HG02852 (cell line): ENCODE data around the gene PLA2G1B.

Experiments used
- ATAC-seq: cut with Tn5 transposase; IDR thresholded peaks from one replicate; pipeline ENCODE4 v1.9.1; 2021; ENCODE audit warnings: mild to moderate bottlenecking, moderate library complexity; ENCODE audit not compliant: unreplicated experiment

The PLA2G1B gene

GRCh38 chr12:120328228-120328627 is 649 bp upstream of the PLA2G1B start:
- no peak for ATAC-seq

- no peak for ATAC-seq
Observed at GRCh38 chr12:120324841-120325417, 2.6 kb downstream of the PLA2G1B start.

GRCh38 chr12:120323772-120324171 is 3.8 kb downstream of the PLA2G1B start:
- ATAC-seq, result no peak

DNA sequence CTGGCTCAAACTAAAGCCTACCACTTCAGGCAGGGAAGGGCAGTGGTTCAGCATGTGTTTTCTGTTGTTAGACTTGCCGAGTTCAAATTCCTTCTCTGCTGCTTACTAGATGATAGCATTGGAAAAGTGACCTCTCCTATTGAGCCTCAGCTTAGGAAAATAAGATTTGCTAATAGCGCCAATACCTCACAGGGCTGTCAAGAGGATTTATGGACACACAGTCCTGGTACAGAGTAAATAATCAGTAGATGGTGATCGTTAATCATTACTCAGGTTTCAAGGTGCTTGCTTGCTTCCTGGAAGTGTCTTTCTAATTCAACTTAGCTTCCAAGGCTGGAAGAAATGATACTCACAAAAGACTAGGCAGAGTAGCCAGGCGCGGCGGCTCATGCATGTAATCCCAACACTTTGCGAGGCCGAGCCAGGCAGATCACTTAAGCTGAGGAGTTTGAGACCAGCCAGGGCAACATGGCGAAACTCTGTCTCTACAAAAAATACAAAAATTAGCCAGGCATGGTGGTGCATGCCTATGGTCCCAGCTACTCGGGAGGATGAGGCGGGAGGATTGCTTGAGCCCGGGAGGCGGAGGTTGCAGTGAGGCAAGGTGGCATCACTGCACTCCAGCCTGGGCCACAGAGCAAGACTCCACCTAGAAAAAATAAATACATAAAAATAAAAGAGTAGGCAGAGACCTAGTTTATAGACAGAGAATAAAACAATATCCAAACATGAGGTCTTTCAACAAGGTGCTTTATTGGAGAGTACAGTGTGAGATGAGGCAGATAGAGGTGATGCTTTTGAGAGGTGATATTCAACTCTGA is 6.0 kb downstream of the PLA2G1B start:
- ATAC-seq, result no peak

DNA sequence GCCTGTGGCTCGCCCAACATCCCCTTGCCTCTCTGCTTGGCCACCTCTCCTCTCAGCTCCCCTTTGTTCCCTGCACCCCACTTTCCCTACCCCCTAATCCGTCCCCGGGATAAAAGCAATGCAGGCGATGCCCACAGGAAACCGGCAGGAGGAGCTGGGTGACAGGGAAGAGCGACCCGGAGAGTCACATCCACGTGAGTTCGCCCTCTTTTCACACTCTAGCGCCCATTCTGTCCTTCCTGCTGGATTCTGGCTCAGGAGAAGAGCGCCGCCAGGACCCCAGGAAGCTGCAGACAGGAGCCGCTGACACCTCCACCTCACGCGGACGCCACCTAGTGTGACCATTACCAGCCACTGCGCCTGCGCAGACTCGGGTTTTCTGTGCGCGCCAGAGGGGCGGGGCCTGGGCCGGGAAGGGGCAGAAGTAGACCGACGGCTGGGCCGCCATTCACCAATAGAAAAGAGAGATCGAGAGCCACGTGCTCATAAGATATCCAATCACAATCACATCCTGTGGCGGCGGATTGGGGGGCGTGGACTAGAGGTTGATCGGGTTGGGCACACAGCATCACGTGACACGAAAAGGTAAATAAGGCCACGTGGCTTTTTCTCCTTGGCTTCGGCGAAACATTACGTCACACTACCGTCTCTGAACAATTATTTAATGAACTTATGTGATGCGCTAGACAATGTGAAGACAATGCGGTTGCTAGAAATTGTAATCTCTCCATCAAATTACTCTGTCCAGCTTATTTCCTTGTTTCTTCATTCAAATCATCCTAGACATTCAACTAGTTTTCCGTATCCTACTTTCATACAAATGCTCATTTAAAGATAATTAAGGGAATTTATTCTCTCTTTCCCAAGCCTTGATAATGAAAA is 10.1 kb downstream of the PLA2G1B start:
- peak; percentile 99 for ATAC-seq

DNA sequence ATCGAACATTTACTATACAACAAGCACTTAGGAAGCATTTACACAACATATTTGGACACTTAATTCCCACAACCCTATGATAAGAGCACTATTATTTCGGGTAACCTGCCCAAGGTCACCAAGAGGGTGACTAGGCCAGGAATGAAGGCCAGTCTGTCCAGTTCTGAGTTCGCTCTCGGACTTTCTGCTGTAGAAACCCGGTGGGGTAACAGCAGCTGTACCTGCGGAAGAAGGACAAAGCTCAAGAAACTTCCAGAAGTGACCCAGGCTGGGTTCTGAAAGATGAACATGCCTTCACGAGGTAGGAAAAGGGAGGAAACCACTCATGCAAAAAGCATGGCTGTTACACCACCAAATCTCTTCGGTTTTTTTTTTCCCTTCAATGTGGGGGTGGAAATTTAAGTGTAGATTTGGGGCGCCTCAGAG is 10.8 kb downstream of the PLA2G1B start:
- ATAC-seq, result no peak

DNA sequence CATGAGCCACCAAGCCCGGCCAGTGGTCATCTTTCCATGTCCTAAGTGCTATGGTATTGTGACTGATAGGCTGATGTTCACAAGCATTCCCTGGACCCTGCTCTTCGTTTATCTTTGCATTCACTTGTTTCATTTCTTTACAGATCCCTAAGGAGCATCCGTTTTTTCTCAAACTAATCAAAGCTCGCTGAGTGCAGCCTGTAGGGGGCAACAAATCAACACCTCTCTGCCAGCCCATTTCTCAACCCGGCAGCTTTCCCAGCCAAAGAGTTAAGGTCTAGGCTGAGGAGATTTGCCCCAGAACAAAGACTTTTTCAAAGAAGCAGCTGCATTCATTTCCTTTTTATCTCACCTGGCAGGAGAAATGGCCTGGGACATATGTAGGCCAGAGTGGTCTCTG is 13.4 kb downstream of the PLA2G1B start:
- ATAC-seq, result no peak

- peak; percentile 92 for ATAC-seq
Observed at GRCh38 chr12:120301962-120302815, 25.4 kb downstream of the PLA2G1B start, which contains the start of gene SIRT4. Gene SIRT4 (plus strand): TSS chr12:120302321. CDS start chr12:120303562, 1,241 bp downstream.

DNA sequence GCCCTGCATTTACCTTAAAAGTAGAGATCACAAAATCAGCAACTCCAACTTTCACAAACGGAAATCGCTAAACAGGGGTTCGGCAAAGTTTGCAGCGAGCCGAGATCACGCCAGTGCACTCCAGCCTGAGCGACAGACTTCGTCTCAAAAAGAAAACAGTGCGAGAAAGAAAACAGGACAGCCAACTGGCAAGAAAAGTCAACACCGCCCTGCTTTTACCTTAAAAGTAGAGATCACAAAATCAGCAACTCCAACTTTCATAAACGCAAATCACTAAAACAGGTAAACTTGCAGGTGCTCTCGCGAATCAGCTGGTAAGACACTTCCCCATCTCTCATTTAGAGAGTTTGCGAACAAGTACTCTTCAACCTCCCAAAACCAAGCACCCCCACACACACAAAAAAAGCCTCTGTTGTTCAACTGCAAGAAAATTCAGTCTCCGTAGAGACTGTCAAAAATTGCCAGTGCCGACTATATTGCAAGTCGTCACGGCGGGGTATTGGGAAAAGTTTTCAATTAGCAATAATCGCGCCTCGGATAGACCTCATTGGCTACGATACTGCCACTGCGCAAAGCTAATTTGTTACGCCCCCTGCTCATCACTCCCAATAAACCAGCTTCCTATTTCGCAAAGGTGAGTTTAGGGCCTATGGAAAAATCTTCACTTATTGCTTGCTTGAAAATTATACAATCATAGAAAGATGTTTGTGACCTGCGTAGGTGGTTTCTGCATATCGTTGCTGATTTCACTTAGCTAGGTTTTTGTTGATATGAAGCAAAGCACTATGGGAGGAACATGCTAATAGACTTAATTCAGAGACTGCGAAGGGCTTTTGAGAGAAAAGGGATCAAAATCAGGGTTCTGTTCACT is 34.7 kb downstream of the PLA2G1B start, which contains the start of gene RNU4-1:
Gene RNU4-1, minus strand, starts transcription at position 577 of the 871 bp plus-strand sequence.
- ATAC-seq, result peak; percentile 34

- peak; percentile 9 for ATAC-seq
Observed at GRCh38 chr12:120292411-120292660, 35.2 kb downstream of the PLA2G1B start.

GRCh38 chr12:120290609-120291305 is 36.8 kb downstream of the PLA2G1B start:
- no peak for ATAC-seq

DNA sequence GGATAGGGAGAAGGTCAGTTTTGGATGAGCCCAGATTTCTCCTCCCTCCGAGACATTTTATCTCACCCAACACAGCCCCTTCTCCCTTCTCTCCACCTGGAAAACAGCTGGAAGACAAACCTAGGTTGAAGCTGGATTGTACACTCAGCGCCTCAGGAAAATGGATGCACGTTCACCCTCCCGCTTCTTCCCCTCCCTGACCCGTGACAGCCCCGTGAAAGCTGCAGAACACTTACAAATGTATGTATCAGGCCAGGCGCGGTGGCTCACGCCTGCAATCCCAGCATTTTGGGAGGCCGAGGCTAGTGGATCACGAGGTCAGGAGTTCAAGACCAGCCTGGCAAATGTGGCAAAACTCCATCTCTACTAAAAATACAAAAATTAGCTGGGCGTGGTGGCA is 40.1 kb downstream of the PLA2G1B start:
- ATAC-seq, result no peak

DNA sequence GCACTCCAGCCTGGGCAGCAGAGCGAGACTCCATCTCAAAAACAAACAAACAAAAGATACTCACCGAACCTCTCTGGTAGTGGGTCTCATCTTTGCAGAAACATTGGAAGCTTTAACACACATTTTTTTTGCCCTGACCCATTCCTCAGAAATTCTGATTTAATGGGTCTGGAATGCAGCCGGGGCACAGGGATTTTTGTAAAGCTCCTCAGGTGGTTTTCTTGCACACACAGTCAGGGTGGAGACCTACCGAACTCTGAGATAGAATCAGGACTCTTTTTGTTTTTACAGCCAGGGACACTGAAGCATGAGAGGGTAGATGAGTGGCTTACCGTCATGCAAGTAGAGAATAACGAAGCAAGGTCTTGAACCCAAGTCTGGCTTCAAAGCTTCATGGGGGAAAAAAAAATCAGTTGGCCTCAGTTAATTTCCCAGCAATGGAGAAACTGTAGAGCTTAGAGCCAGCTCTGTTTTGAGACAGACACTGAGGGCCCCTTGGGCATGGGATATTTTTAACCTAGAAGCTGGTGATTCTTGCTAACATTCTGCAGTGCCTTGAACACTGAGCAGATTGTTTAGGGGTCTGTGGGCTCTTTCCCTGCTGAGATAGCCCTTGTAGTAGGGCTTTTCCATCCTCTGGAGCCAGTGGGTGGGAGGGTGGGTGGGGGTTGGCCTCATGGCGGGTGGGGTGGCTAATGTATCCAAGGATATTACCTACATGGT is 40.6 kb downstream of the PLA2G1B start:
- ATAC-seq, result no peak

DNA sequence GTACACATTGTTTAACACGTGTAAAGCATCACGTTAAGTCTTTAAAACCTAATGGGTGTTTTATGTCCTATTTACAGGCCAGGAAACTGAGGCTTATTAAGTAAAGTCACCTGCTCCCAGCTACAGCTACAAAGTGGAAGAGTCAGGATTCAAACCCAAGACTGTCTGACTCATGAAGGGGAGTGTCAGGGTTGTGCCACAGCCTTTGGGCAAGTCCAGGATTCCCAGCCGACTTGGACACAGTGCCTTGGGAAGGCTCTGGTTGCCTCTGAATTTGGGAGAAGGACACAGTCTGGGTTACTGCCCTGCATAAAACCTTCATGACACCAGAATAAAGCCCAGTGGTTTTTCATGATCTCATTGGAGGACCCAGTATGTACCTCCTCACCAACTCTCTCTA is 43.2 kb downstream of the PLA2G1B start:
- no peak for ATAC-seq

- no peak for ATAC-seq
Observed at GRCh38 chr12:120283318-120283717, 44.3 kb downstream of the PLA2G1B start.

DNA sequence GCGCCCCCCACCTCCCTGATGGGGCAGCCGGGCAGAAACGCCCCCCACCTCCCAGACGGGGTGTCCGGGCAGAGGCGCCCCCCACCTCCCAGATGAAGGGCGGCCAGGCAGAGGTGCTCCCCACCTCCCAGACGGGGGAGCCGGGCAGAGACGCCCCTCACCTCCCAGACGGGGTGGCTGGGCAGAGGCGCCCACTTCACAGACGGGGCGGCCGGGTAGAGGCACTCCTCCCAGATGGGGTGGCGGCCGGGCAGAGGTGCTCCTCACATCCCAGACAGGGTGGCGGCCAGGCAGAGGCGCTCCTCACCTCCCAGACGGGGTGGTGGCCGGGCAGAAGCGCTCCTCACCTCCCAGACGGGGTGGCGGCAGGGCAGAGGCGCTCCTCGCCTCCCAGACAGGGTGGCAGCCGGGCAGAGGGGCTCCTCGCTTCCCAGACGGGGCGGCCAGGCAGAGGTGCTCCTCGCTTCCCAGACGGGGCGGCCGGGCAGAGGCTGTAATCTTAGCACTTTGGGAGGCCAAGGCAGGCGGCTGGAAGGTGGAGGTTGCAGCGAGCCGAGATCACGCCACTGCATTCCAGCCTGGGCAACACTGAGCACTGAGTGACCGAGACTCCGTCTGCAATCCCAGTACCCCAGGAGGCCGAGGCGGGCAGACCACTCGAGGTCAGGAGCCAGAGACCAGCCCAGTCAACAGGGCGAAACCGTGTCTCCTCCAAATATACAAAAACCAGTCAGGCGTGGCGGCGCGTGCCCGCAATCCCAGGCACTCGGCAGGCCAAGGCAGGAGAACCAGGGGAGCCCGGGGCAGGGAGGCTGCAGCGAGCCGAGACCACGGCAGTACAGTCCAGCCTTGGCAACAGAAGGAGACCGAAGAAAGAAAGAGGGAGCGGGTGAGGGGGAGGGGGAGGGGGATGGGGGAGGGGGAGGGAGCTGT is 49.2 kb downstream of the PLA2G1B start:
- ATAC-seq, result no peak

GRCh38 chr12:120276734-120277133 is 50.8 kb downstream of the PLA2G1B start:
- no peak for ATAC-seq
